GM12891 (cell line): Measurements from ENCODE around the gene FASN.

ENCODE experiments used
- POLR2A ChIP-seq: IDR thresholded peaks from 2 replicates; pipeline ENCODE4 v1.6.1; 2011; ENCODE audit warnings: low read depth, low read length, control low read depth
- TAF1 ChIP-seq: IDR thresholded peaks from 2 replicates; pipeline ENCODE4 v1.6.1; 2011; ENCODE audit warnings: low read depth, low read length, control low read depth

GRCh38 chr17:82081966-82082365 lies 16.1 kb downstream of the FASN start:
- TF ChIP-seq POLR2A = no peak
- TF ChIP-seq TAF1 = no peak
